Activated CD4-positive, CD25-positive, alpha-beta regulatory T cell treated with anti-CD3 and anti-CD28 coated beads, Interleukin-2, amount 50 U/mL, for 24 hours (primary cell): ENCODE results near the gene ARHGDIA.

Experiments used
- ATAC-seq, 2 donors: fragments of 150-1000 bp; cut with Tn5 transposase; one replicate each; pipeline ENCODE4 v1.10.0; 2021; ENCODE audit warnings: mild to moderate bottlenecking in 1 of 2, moderate library complexity in 1 of 2

ARHGDIA gene

GRCh38 chr17:81863833-81864768 lies 7.0 kb downstream of the ARHGDIA start:
- ATAC-seq = no peak

GRCh38 chr17:81863123-81863675 lies 7.9 kb downstream of the ARHGDIA start:
- ATAC-seq = no peak

GRCh38 chr17:81860756-81861568 lies 10.2 kb downstream of the ARHGDIA start:
- ATAC-seq = peak; percentile 90

GRCh38 chr17:81859906-81860755 lies 11.0 kb downstream of the ARHGDIA start, which contains the start of gene P4HB:
Gene P4HB, minus strand, starts transcription at chr17:81860535. Its CDS starts 64 bp downstream, at chr17:81860471.
- no peak for ATAC-seq

- ATAC-seq = no peak
These were observed 11.9 kb downstream of the ARHGDIA start for GRCh38 chr17:81858967-81859905.

GRCh38 chr17:81858170-81858966 lies 12.8 kb downstream of the ARHGDIA start:
- no peak for ATAC-seq

GRCh38 chr17:81854974-81855774 lies 16.0 kb downstream of the ARHGDIA start:
- ATAC-seq = no peak

- no peak for ATAC-seq
These were observed 18.9 kb downstream of the ARHGDIA start for GRCh38 chr17:81852237-81852636.

- ATAC-seq = no peak
These were observed 19.7 kb downstream of the ARHGDIA start for GRCh38 chr17:81851423-81851822.

GRCh38 chr17:81849457-81849856 lies 21.7 kb downstream of the ARHGDIA start:
- ATAC-seq = no peak

GRCh38 chr17:81846743-81847689 lies 24.1 kb downstream of the ARHGDIA start:
- ATAC-seq = no peak

- no peak for ATAC-seq
These were observed 25.0 kb downstream of the ARHGDIA start for GRCh38 chr17:81845881-81846742.

GRCh38 chr17:81845361-81845760 lies 25.8 kb downstream of the ARHGDIA start:
- no peak for ATAC-seq

- ATAC-seq = no peak
These were observed 26.2 kb downstream of the ARHGDIA start for GRCh38 chr17:81844887-81845286.

GRCh38 chr17:81844327-81844851 lies 26.7 kb downstream of the ARHGDIA start:
- no peak for ATAC-seq

- no peak for ATAC-seq
These were observed 27.3 kb downstream of the ARHGDIA start for GRCh38 chr17:81843713-81844326.
